AG09319 (cell line): ENCODE data around the gene NFIC.

ENCODE experiments used
- DNase-seq: peaks from one replicate; pipeline ENCODE4 v3.0.0-alpha.2; 2010; ENCODE audit warnings: low read depth; ENCODE audit errors: extremely low read depth
- CTCF ChIP-seq: IDR thresholded peaks from 2 replicates; pipeline ENCODE4 v1.5.1; 2011; ENCODE audit warnings: low read depth, mild to moderate bottlenecking, inconsistent platforms, low read length, moderate library complexity

The NFIC gene

GRCh38 chr19:3465552-3465951 is 99.2 kb downstream of the NFIC start:
- DNase-seq = no peak
- TF ChIP-seq CTCF = no peak; the same call in 1 of the 2 replicates

DNA sequence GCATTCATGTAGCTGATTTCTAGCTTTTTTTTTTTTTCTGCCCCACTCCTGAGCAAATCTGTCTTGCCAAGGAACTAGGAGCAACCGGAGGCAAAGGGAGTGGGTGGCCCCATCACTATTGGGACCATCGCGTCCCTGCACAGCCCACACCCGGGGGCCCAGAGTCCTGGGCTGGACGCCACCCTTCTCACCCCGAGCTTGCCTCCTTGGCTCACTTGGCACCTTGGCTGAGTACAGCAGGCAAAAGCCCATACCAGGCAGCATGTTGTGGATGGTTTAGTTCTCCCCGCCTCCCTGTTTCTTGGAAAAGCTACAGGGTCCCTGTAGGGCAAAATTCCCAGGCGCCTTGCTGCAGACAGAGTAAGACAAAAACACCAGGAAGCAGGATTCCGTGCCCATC is 100.3 kb downstream of the NFIC start:
- DNase-seq = no peak
- TF ChIP-seq CTCF = no peak

GRCh38 chr19:3467437-3468198 is 101.2 kb downstream of the NFIC start:
- no peak for DNase-seq
- TF ChIP-seq CTCF = no peak

- no peak for DNase-seq
- TF ChIP-seq CTCF = no peak
Observed at GRCh38 chr19:3468211-3468610, 101.8 kb downstream of the NFIC start.

DNA sequence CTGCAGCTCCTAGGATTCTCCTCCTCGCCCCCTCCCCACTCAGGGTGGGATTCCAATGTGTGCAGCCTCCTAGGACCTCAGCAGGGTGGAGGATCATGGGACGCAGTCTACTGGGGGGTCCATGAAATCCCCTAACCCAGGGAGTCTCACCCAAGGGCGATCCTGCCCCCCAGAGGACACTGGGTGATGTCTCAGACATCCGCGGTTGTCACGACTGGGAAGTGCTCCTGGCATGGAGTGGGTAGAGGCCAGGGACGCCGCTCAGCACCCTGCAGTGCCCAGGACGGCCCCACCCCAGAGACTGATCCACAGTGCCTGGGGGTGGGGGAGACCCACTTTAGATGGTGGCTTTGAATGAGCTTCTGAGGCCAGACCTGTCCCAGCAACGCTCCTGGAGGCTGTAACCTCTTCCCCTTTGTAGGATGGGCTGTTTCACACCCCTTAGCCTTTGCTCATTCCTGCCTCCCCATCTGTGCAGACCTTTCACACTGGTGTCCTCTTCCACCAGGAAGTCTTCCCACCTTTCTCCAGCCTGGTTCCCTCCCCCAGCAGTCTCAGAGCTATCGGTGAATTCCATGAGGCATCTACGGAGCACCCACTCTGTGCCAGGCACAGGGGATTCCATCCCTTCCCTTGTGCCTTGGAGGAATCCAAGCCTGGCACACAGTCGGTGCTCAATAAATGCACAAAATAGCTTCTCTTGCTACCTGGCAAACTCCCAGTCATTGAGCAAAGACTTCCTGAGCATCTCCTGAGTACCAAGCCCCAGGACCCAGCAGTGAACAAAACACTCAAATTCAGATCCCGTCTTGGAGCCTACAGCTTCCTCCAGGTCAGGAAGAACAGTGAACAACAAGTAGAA is 103.5 kb downstream of the NFIC start:
- no peak for DNase-seq
- TF ChIP-seq CTCF = no peak

DNA sequence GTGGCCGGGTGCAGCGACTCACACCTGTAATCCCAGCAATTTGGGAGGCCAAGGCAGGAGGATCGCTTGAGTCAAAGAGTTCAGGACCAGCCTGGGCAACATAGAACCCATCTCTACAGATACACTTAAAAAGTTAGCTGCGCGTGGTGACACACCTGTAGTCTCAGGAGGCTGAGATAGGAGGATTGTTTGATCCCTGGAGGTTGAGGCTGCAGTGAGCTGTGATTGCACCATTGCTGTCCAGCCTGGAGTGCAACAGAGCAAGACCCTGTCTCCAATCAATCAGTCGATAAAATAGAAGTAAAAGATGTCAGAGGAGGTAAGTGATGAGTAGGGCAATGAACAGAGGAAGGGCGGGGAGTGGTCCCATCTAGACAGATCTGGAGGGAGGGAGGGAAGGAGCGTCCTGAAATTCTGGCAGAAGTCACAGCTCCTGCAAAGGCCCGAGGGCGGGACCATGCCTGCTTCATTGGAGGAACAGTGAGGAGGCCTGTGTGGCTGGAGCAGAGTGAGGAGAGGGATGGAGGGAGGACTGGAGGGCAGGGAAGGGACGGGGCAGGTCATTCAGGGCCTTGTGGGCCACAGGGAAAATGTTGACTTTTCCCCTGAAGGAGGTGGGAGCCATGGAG is 104.2 kb downstream of the NFIC start:
- no peak for TF ChIP-seq CTCF
- DNase-seq = no peak
